MM.1S (cell line): ENCODE measurements around the gene XPNPEP2.

Experiments
- EZH2 ChIP-seq: fragments of 300-600 bp; sonication (generic); optimal IDR thresholded peaks from 2 replicates; pipeline ENCODE3; 2017; ENCODE audit warnings: low read depth, mild to moderate bottlenecking, antibody characterized with exemption, low read length, mixed read lengths
- EZH2phosphoT487 ChIP-seq: fragments of 300-600 bp; sonication (generic); IDR thresholded peaks from 2 replicates; pipeline ENCODE4 v1.6.1; 2018; ENCODE audit warnings: antibody characterized with exemption, low read length
- TF ChIP-seq, protein P1 (sequence below): fragments of 300-600 bp; sonication (generic); IDR thresholded peaks from 2 replicates; pipeline ENCODE4 v1.5.1; 2016; ENCODE audit warnings: antibody characterized with exemption, low read length, mixed read lengths

DNA sequence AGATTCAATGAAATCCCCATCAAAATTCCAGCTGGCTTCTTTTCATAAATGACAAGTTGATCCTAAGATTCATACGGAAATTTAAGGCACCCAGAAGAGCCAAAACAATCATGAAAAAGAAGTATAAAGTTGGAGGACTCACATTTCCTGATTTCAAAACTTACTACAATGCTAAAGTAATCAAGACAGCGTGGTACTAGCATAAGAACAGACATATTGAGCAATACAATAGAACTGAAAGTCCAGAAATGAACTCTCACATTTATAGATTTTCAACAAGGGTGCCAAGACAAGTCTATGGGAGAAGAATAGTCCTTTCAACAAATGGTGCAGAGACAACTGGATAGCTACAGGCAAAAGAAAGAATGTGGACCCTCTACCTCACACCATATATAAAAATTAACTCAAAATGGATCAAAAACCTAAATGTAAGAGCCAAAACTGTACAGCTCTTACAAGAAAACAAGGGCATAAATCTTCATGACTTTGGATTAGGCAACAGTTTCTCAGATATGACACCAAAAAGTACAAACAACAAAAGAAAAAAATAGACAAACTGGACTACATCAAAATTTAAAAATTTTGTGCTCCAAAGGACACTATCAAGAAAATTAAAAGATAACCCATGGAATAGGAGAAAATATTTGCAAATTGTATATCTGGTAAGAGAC lies 69.5 kb downstream of the XPNPEP2 start:
- TF ChIP-seq, protein P1, sequence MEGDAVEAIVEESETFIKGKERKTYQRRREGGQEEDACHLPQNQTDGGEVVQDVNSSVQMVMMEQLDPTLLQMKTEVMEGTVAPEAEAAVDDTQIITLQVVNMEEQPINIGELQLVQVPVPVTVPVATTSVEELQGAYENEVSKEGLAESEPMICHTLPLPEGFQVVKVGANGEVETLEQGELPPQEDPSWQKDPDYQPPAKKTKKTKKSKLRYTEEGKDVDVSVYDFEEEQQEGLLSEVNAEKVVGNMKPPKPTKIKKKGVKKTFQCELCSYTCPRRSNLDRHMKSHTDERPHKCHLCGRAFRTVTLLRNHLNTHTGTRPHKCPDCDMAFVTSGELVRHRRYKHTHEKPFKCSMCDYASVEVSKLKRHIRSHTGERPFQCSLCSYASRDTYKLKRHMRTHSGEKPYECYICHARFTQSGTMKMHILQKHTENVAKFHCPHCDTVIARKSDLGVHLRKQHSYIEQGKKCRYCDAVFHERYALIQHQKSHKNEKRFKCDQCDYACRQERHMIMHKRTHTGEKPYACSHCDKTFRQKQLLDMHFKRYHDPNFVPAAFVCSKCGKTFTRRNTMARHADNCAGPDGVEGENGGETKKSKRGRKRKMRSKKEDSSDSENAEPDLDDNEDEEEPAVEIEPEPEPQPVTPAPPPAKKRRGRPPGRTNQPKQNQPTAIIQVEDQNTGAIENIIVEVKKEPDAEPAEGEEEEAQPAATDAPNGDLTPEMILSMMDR: no peak
- no peak for TF ChIP-seq EZH2phosphoT487
- no peak for TF ChIP-seq EZH2
